GM06990 (cell line): ENCODE results near the gene KLF16.

ENCODE experiments used
- DNase-seq: peaks from one replicate; pipeline ENCODE4 v3.0.0-alpha.2; 2011; ENCODE audit not compliant: insufficient read length; ENCODE audit errors: extremely low read depth
- H3K27me3 ChIP-seq: replicated peaks from 2 replicates; pipeline ENCODE4 v1.6.0; 2011; ENCODE audit warnings: low read length; ENCODE audit not compliant: control insufficient read depth, insufficient read depth
- H3K36me3 ChIP-seq: 2 replicates; pipeline ENCODE4 v1.5.1; 2011; ENCODE audit warnings: low read length; ENCODE audit not compliant: control insufficient read depth, insufficient read depth
- H3K4me3 ChIP-seq: replicated peaks from 2 replicates; pipeline ENCODE4 v1.5.1; 2011; ENCODE audit warnings: low read depth, mild to moderate bottlenecking, control low read depth, low read length
- TF ChIP-seq, protein P1 (sequence below): IDR thresholded peaks from 2 replicates; pipeline ENCODE4 v1.5.1; 2011; ENCODE audit warnings: low read length, control low read depth, mild to moderate bottlenecking, inconsistent platforms; ENCODE audit not compliant: insufficient read depth, poor library complexity, severe bottlenecking

KLF16 gene

DNA sequence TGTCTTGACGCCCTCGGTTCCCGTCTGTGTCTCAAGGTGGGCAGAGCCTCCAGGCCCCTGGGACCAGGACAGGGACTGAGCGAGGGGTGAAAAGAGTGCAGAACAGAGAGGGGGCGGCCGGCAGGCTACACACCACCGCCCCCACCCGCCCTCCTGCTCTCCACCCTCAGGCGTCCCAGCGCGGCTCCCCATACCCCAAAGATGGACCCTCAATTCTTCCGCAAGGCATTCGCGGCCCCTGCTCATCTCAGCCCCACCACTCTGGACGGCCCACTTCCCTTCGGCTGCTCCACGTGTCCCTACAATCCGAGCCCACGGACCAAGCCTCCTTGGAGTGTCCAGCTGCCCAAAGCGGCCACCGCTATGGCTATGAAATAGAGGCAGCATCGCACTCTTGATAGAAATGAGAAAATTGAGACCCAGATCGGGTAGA is 1.8 kb downstream of the KLF16 start:
- no peaks in the 10 kb centered on the region for H3K27me3 ChIP-seq
- no peak for DNase-seq
- H3K36me3 ChIP-seq: no peaks in the 10 kb centered on the region
- TF ChIP-seq, protein P1, sequence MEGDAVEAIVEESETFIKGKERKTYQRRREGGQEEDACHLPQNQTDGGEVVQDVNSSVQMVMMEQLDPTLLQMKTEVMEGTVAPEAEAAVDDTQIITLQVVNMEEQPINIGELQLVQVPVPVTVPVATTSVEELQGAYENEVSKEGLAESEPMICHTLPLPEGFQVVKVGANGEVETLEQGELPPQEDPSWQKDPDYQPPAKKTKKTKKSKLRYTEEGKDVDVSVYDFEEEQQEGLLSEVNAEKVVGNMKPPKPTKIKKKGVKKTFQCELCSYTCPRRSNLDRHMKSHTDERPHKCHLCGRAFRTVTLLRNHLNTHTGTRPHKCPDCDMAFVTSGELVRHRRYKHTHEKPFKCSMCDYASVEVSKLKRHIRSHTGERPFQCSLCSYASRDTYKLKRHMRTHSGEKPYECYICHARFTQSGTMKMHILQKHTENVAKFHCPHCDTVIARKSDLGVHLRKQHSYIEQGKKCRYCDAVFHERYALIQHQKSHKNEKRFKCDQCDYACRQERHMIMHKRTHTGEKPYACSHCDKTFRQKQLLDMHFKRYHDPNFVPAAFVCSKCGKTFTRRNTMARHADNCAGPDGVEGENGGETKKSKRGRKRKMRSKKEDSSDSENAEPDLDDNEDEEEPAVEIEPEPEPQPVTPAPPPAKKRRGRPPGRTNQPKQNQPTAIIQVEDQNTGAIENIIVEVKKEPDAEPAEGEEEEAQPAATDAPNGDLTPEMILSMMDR: no peak
- H3K4me3 ChIP-seq: peak overlapping the region; percentile 70

GRCh38 chr19:1860821-1861598 is 2.4 kb downstream of the KLF16 start:
- no peaks in the 10 kb centered on the region for H3K27me3 ChIP-seq
- peak overlapping the region; percentile 70 for H3K4me3 ChIP-seq
- TF ChIP-seq, protein P1: no peak
- DNase-seq: no peak
- no peaks in the 10 kb centered on the region for H3K36me3 ChIP-seq

GRCh38 chr19:1860042-1860775 is 3.2 kb downstream of the KLF16 start:
- Histone ChIP-seq H3K27me3 (no peaks in the 10 kb centered on the region), H3K36me3 (no peaks in the 10 kb centered on the region), H3K4me3 (no peak overlapping the region)
- TF ChIP-seq, protein P1: no peak
- no peak for DNase-seq

- no peaks in the 10 kb centered on the region for H3K36me3 ChIP-seq
- no peaks in the 10 kb centered on the region for H3K27me3 ChIP-seq
- no peak for DNase-seq
- TF ChIP-seq, protein P1: no peak
- no peak overlapping the region for H3K4me3 ChIP-seq
Measured at GRCh38 chr19:1859331-1859781, 4.0 kb downstream of the KLF16 start.

DNA sequence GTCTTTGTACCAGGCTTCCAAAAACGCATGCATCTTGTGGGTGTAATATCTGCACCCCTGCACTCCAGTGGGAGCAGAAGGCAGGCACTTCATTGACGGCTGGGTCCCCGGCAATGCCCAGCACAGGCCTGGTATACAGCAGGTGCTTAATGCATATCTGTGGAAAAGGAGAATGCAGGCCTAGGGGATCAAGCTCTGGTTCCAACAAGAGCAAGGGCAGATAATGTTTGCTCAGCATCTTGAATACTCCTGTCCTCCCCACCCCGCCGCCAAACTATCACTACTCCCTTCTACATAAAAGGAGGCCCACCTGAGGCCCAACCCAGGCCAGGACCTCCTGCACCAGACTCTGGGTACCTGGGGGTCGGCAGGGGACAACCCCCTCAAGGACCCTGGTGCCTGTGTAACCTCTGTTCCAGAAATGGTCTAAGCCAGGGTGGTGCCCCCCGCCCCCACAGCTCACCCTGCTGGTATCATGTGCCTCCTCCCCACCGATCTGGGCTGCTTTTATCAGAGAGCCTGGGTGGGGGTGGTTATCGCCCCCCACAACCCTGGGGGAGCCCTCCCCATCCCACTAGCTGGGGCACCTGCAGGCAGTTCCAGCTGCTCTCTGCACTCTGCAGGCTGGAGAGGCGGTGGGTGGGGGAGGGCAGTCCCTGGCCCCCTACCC is 4.8 kb downstream of the KLF16 start:
- no peaks in the 10 kb centered on the region for H3K27me3 ChIP-seq
- DNase-seq: no peak
- TF ChIP-seq, protein P1: no peak
- H3K36me3 ChIP-seq: no peaks in the 10 kb centered on the region
- H3K4me3 ChIP-seq: no peak overlapping the region
